Subcutaneous abdominal adipose tissue (tissue), 5 donors: ENCODE data around the gene CST4.
"Not testable (repeated sequence)": the region's sequence is repeated elsewhere in the genome, so short reads cannot be mapped to it uniquely, and the experiment has no call there.

ENCODE experiments used
- H3K27ac ChIP-seq: one replicate; pipeline ENCODE4 v1.7.0; 2013; ENCODE audit warnings: low read depth, mild to moderate bottlenecking, inconsistent platforms, low read length, moderate library complexity
- H3K27me3 ChIP-seq, 5 donors: one replicate each; pipeline ENCODE4 v1.7.0; 2013; ENCODE audit warnings: low read length in 5 of 5, inconsistent platforms in 1 of 5; ENCODE audit not compliant: control insufficient read depth in 5 of 5, insufficient read depth in 4 of 5
- H3K36me3 ChIP-seq, 5 donors: one replicate each; pipeline ENCODE4 v1.7.0; 2013; ENCODE audit warnings: low read length in 5 of 5; ENCODE audit not compliant: control insufficient read depth in 5 of 5, insufficient read depth in 5 of 5
- H3K4me1 ChIP-seq, 5 donors: one replicate each; pipeline ENCODE4 v1.7.0; 2013; ENCODE audit warnings: low read length in 5 of 5, mild to moderate bottlenecking in 3 of 5, moderate library complexity in 1 of 5; ENCODE audit not compliant: control insufficient read depth in 5 of 5, insufficient read depth in 5 of 5
- H3K4me3 ChIP-seq, 5 donors: one replicate each; pipeline ENCODE4 v1.7.0; 2013; ENCODE audit warnings: low read length in 5 of 5, low read depth in 1 of 5
- H3K9ac ChIP-seq, 5 donors: one replicate each; pipeline ENCODE4 v1.7.0; 2013; ENCODE audit warnings: low read length in 5 of 5, mild to moderate bottlenecking in 4 of 5, moderate library complexity in 3 of 5
- H3K9me3 ChIP-seq, 5 donors: one replicate each; pipeline ENCODE4 v1.7.0; 2013; ENCODE audit warnings: low read length in 5 of 5; ENCODE audit not compliant: control insufficient read depth in 5 of 5
- donor health status: healthy.
- donor health status: healthy.
- donor health status: healthy.
- donor health status: healthy.
- donor health status: healthy.

Gene CST4

DNA sequence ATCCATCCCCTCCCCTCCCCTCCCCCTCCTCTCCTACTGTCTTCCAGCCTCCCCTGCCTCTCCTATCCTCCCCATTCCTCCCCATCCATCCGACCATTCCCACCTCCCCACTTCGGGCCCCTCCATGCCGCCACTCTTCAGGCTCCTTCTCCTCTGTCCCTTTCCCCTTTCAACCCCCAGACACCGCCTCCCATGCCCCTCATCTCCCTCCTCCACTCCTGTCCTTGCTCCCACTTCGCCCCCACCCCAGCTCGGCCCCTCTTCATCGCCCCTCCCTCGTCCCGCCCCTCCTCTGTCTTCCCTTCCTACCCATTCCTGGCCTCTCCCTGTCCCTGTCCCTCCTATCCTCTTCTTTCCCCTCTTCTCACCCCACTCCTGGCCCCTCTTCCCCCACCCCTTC, 50.5 kb downstream of the CST4 start:
- no peaks in the 10 kb centered on the region for H3K9me3 ChIP-seq
- H3K36me3 ChIP-seq: peaks cover 0 to 20% (median 17%) of the 10 kb centered on the region in 5 donors
- no peak overlapping the region for H3K9ac ChIP-seq
- no peaks in the 10 kb centered on the region for H3K27me3 ChIP-seq
- no peak overlapping the region for H3K27ac ChIP-seq
- H3K4me1 ChIP-seq: peaks cover 14 to 66% (median 58%) of the 10 kb centered on the region in 5 donors
- no peak overlapping the region for H3K4me3 ChIP-seq

DNA sequence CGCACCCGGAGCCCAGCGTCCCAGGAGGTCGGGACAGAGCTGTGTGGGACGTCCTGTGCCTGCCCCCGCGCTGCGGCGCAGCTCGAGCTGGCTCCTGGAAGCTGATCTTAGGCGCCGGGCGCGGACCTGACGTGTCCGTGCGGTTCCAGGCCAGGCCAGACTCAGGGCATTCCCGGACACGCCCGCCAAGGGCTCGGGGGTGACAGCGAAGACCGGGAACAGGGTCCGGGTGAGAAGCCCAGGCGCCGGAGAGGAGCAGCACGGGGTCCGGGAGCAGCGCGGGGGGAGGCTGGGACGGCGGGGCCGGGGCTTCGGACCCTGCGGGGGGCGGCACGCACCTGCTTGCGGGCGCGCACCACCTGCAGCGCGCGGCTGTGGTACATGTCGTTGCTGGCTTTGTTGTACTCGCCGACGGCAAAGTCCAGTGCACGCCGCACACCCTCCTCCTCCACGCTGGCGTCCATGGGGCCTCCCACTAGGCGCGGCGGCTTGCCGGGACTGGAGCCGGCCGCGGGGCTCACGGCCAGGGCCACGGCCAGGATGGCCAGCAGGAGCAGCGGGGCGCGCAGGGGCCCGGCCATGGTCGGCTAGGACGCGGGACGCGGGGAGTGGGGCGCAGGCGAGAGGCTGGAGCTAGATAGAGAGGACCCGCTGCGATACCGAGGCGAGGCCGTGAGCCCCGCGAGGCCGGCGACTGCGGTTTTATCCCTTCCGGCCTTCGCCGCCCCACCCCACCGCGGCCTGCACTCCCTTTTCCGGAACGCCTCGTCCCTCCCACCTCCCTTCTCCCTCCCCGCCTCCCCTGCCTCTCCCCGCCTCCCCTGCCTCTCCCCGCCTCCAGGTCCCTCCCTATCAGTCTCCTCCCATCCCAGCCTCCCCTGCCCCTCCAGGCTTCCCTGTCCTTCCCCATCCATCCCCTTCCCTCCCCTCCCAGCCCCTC, 51.3 kb downstream of the CST4 start, which contains the start of gene CST3:
Gene CST3, minus strand, starts transcription at position 674 of the 940 bp plus-strand sequence. Its CDS starts 93 bp downstream, at position 581.
- Histone ChIP-seq H3K27me3 (no peaks in the 10 kb centered on the region), H3K4me1 (peaks cover 14 to 67% (median 60%) of the 10 kb centered on the region in 5 donors), H3K9me3 (no peaks in the 10 kb centered on the region), H3K36me3 (peaks cover 0 to 27% (median 25%) of the 10 kb centered on the region in 5 donors), H3K4me3 (peak within 1 kb of the TSS; percentile 73 to 89 (median 87)), H3K9ac (peak within 1 kb of the TSS; percentile 22 to 87 (median 84)), H3K27ac (peak within 1 kb of the TSS; percentile 81)

DNA sequence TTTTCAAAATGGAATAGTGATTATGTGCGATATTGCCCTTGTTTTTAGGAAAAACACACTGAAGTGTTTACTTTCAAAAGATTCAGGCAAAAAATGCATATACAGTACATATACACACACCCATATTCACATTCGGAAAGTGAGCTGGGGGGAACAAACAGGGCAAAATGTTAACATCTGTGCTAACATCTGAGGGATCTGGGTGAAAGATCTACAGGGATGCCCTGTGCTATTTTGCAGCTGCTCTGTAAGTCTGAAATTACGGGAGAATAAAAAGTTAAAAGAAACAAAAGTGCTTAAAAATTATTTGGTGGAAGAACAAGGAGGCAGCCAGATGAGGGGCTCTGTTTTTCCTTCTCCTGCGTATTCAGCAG, 51.9 kb downstream of the CST4 start:
- Histone ChIP-seq H3K4me3 (peak overlapping the region; percentile 73 to 89 (median 87)), H3K9me3 (no peaks in the 10 kb centered on the region), H3K27me3 (no peaks in the 10 kb centered on the region), H3K27ac (peak overlapping the region; percentile 81), H3K4me1 (peaks cover 14 to 67% (median 57%) of the 10 kb centered on the region in 5 donors), H3K9ac (peak overlapping the region; percentile 22 to 87 (median 84)), H3K36me3 (peaks cover 0 to 32% (median 32%) of the 10 kb centered on the region in 5 donors)

DNA sequence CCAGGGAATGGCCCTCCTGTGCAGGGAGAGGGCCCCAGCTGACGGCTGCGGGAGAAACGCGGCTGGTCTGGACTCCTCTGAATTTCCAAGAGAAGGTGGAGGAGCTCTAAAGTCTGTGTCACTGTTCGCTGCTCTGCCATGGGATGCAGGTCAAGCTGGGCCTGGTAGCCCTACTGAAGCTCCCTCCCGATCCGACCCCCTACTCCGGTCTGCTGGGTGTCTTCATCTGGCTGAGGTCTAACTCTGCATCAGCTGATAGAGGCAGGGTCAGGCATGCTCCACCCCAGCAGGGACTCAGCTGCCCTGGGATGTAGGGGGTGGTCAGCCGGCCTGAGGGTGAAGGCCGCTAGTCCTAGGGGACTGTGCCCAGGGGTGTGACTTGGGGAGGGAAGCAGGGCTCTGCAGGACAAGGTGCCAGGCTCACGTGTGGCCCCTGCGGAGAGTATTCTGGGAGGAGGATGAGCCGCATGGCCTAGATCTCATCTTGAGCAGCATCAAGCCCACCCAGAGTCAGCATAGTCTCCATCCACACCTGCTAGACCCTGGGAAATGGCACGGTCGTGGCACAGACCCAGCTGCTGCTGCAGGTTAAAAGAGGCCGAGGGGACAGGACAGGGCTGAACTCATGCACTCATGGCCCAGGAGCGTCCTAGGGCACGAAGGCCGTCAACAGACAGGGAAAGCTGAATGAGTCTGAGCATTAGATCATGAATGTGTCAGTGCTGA, 52.5 kb downstream of the CST4 start:
- Histone ChIP-seq H3K27me3 (no peaks in the 10 kb centered on the region), H3K36me3 (peaks cover 0 to 37% (median 32%) of the 10 kb centered on the region in 5 donors), H3K9me3 (no peaks in the 10 kb centered on the region), H3K4me1 (peaks cover 14 to 66% (median 52%) of the 10 kb centered on the region in 5 donors), H3K27ac (peak overlapping the region; percentile 81), H3K4me3 (peak overlapping the region; percentile 73 to 89 (median 87)), H3K9ac (peak overlapping the region; percentile 22 to 87 (median 84))

DNA sequence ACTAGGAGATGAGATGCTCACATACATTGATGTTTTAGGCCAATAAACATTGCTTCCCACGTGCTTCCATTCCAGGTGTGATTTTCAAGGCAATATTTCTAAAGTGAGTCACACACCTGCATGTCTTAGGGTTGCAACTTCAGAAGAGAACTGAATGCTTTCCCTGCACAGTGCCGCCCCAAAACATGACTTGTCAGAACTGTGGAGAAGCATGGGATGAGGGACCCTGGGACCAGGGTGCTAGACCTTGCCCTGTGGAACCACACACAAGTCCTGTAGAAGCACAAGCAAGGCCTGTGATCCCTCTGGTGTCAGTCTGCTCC, 53.1 kb downstream of the CST4 start:
- H3K27me3 ChIP-seq, H3K9me3 ChIP-seq: not testable (repeated sequence)
- Histone ChIP-seq H3K27ac (peak overlapping the region; percentile 6), H3K9ac (peak overlapping the region in 1 of 5 donors; percentile 84), H3K36me3 (peaks cover 0 to 37% (median 32%) of the 10 kb centered on the region in 5 donors), H3K4me3 (peak overlapping the region; percentile 58 to 89 (median 87)), H3K4me1 (peaks cover 14 to 60% (median 47%) of the 10 kb centered on the region in 5 donors)
